OCI-LY7 (cell line): Measurements from ENCODE around the gene PGBD2.

Source experiments
- CTCF ChIP-seq: fragments of 200-600 bp; sonication (generic); conservative IDR thresholded peaks from 2 replicates; pipeline ENCODE4 v1.5.1; 2014; ENCODE audit warnings: mild to moderate bottlenecking, antibody characterized with exemption, low read length, moderate library complexity, mixed read lengths
- EZH2phosphoT487 ChIP-seq: fragments of 200-600 bp; sonication (generic); IDR thresholded peaks from 2 replicates; pipeline ENCODE4 v1.6.1; 2018; ENCODE audit warnings: low read depth, borderline replicate concordance, mild to moderate bottlenecking, mixed run types, antibody characterized with exemption, low read length, moderate library complexity, mixed read lengths

DNA sequence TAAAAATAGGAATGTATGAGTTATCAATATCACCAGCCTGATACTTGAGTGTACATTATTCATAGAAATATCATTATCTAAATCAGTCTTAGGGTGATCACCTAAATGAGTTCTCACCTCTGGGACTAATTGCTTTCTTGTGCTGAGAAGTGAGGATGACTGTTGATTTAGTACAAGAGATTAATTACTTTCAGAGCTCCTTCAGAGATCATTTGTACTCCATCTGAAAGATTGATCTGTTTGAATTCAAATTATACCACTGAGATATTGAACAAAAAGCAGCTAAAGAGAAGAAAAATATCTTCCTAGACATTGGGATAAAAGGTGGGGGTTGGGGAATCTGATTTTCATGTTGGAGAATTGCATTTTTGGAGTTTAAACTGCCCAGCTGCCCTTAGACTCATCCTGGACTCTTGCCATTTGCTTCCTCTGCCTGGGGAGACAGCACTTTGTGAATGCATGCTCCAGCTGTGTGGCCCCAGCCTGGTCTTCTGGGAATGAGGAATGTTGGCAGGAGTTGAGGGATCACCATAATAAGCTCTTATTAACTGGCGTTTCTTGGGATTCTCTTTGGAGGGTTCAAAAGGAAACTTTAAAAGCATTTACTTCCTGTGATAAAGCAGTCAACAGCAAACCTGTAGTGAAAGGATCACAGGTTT is 19.7 kb upstream of the PGBD2 start:
- TF ChIP-seq CTCF = no peak
- no peak for TF ChIP-seq EZH2phosphoT487
